Trophoblast cell (in vitro differentiated cells and primary cell): ENCODE data around the gene KCNC2.
A peak's percentile ranks its signal among the peaks of the same experiment; 100 is the strongest.

Experiments used
- DNase-seq, 2 donors: peaks; one replicate each; pipeline ENCODE4 v3.0.0-alpha.2; 2016
- H2AFZ ChIP-seq: 2 replicates; pipeline ENCODE4 v1.6.1; 2013; ENCODE audit warnings: low read length, moderate library complexity, mild to moderate bottlenecking; ENCODE audit not compliant: insufficient read depth, poor library complexity
- H2AK5ac ChIP-seq: 2 replicates; pipeline ENCODE4 v1.6.1; 2013; ENCODE audit warnings: mild to moderate bottlenecking, low read length
- H2BK120ac ChIP-seq: 2 replicates; pipeline ENCODE4 v1.6.1; 2013; ENCODE audit warnings: low read length, mild to moderate bottlenecking, moderate library complexity; ENCODE audit not compliant: insufficient read depth, poor library complexity
- H2BK12ac ChIP-seq: 2 replicates; pipeline ENCODE4 v1.6.1; 2013; ENCODE audit warnings: mild to moderate bottlenecking, low read length, moderate library complexity
- H2BK5ac ChIP-seq: 2 replicates; pipeline ENCODE4 v1.6.1; 2013; ENCODE audit warnings: low read length, low read depth, moderate library complexity, mild to moderate bottlenecking; ENCODE audit not compliant: poor library complexity
- H3K14ac ChIP-seq: 2 replicates; pipeline ENCODE4 v1.6.1; 2013; ENCODE audit warnings: mild to moderate bottlenecking, low read length
- H3K18ac ChIP-seq: 2 replicates; pipeline ENCODE4 v1.6.1; 2013; ENCODE audit warnings: mild to moderate bottlenecking, low read length
- H3K23ac ChIP-seq: 2 replicates; pipeline ENCODE4 v1.6.1; 2013; ENCODE audit warnings: low read length
- H3K27ac ChIP-seq: 2 replicates; pipeline ENCODE4 v1.5.1; 2013; ENCODE audit warnings: low read depth, mild to moderate bottlenecking, inconsistent platforms, low read length, moderate library complexity
- H3K27me3 ChIP-seq: 2 replicates; pipeline ENCODE4 v1.6.1; 2013; ENCODE audit warnings: inconsistent platforms, mild to moderate bottlenecking, low read length, moderate library complexity; ENCODE audit not compliant: insufficient read depth
- H3K36me3 ChIP-seq, 2 experiments: 1 replicate in 1 of 2; 2 replicates in 1 of 2; pipeline ENCODE4 v1.6.1; 2013; ENCODE audit warnings: low read length in 2 of 2, mild to moderate bottlenecking in 2 of 2, moderate library complexity in 1 of 2; ENCODE audit not compliant: insufficient read depth in 2 of 2, control insufficient read depth in 1 of 2
- H3K4ac ChIP-seq: 2 replicates; pipeline ENCODE4 v1.6.1; 2013; ENCODE audit warnings: low read depth, mild to moderate bottlenecking, low read length, moderate library complexity
- H3K4me1 ChIP-seq, 2 experiments: 1 replicate in 1 of 2; 2 replicates in 1 of 2; pipeline ENCODE4 v1.6.1; 2013; ENCODE audit warnings: low read length in 2 of 2, mild to moderate bottlenecking in 2 of 2, moderate library complexity in 1 of 2; ENCODE audit not compliant: insufficient read depth in 2 of 2, control insufficient read depth in 1 of 2
- H3K4me2 ChIP-seq: 2 replicates; pipeline ENCODE4 v1.6.1; 2013; ENCODE audit warnings: inconsistent platforms, mild to moderate bottlenecking, low read length, moderate library complexity
- H3K4me3 ChIP-seq: 2 replicates; pipeline ENCODE4 v1.5.1; 2013; ENCODE audit warnings: mild to moderate bottlenecking, low read depth, low read length, inconsistent platforms
- H3K79me1 ChIP-seq: one replicate; pipeline ENCODE4 v1.6.1; 2013; ENCODE audit warnings: low read length
- H3K79me2 ChIP-seq: 2 replicates; pipeline ENCODE4 v1.6.1; 2013; ENCODE audit warnings: low read length, mild to moderate bottlenecking; ENCODE audit not compliant: control insufficient read depth, insufficient read depth, poor library complexity
- H3K9ac ChIP-seq: 2 replicates; pipeline ENCODE4 v1.6.1; 2013; ENCODE audit warnings: mild to moderate bottlenecking, low read length
- H3K9me3 ChIP-seq: 2 replicates; pipeline ENCODE4 v1.6.1; 2013; ENCODE audit warnings: low read depth, mild to moderate bottlenecking, control low read depth, inconsistent platforms, low read length; ENCODE audit not compliant: insufficient read depth
- H4K12ac ChIP-seq: 2 replicates; pipeline ENCODE4 v1.6.1; 2013; ENCODE audit warnings: low read depth, mild to moderate bottlenecking, low read length, moderate library complexity
- H4K8ac ChIP-seq: 2 replicates; pipeline ENCODE4 v1.6.1; 2013; ENCODE audit warnings: low read depth, mild to moderate bottlenecking, low read length, moderate library complexity
- H4K91ac ChIP-seq: one replicate; pipeline ENCODE4 v1.6.1; 2013; ENCODE audit warnings: low read depth, mild to moderate bottlenecking, low read length, moderate library complexity
- WGBS: extraction: QIAGEN DNeasy Blood & Tissue Kit; methylation state at CpG from one replicate; pipeline ENCODE4 v1.1.7; 2013; ENCODE audit warnings: missing lambda C conversion rate; ENCODE audit not compliant: insufficient read length, insufficient coverage; ENCODE audit errors: extremely low coverage; 5-methylcytosine and 5-hydroxymethylcytosine counted together

Gene KCNC2

GRCh38 chr12:75236206-75236605 lies 26.6 kb upstream of the KCNC2 start:
- H3K9me3 ChIP-seq = no peaks in the 10 kb centered on the region
- no peak overlapping the region for H3K9ac ChIP-seq
- no peaks in the 10 kb centered on the region for H3K27me3 ChIP-seq
- no peak overlapping the region for H2AFZ ChIP-seq
- no peak overlapping the region for H2AK5ac ChIP-seq
- H3K79me2 ChIP-seq = peaks cover 1% of the 10 kb centered on the region
- H3K4me3 ChIP-seq = no peak overlapping the region
- no peak overlapping the region for H3K4me2 ChIP-seq
- no peak overlapping the region for H2BK120ac ChIP-seq
- no CpG with 5 or more reads among the region's 1 CpG for WGBS
- H3K4me1 ChIP-seq = no peaks in the 10 kb centered on the region
- no peak overlapping the region for H2BK12ac ChIP-seq
- no peak overlapping the region for H4K12ac ChIP-seq
- H3K23ac ChIP-seq = no peak overlapping the region
- no peak overlapping the region for H3K4ac ChIP-seq
- H4K91ac ChIP-seq = no peak overlapping the region
- H3K14ac ChIP-seq = no peak overlapping the region
- H3K18ac ChIP-seq = no peak overlapping the region
- H3K79me1 ChIP-seq = no peaks in the 10 kb centered on the region
- no peak overlapping the region for H4K8ac ChIP-seq
- H3K36me3 ChIP-seq = no peaks in the 10 kb centered on the region
- no peak overlapping the region for H2BK5ac ChIP-seq
- DNase-seq = no peak
- H3K27ac ChIP-seq = no peak overlapping the region

DNA sequence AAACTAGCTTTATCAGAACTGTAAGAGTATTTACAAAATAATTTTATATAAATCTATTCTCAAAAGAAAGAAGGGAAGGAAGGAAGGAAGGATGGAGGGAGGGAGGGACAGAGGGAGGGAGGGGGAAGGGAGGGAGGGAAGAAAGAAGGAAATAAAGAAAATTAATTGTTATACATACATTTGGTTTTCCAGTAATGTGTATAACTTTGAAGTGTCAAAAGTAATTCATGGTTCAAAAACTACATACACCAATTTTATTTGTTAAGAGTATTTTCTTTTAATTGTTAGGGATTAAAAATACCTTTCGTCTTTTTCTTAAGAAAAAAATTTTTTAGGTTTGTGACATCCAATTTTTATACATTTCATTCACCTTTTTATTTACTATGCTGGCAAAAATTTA lies 17.5 kb upstream of the KCNC2 start:
- H3K27me3 ChIP-seq = no peaks in the 10 kb centered on the region
- no peak overlapping the region for H4K8ac ChIP-seq
- H2BK5ac ChIP-seq = no peak overlapping the region
- H3K79me1 ChIP-seq = no peaks in the 10 kb centered on the region
- H3K36me3 ChIP-seq = no peaks in the 10 kb centered on the region
- H2BK12ac ChIP-seq = no peak overlapping the region
- no peak overlapping the region for H2AFZ ChIP-seq
- H3K14ac ChIP-seq = no peak overlapping the region
- no peak overlapping the region for H4K12ac ChIP-seq
- no peak overlapping the region for H3K4ac ChIP-seq
- H2AK5ac ChIP-seq = no peak overlapping the region
- H3K27ac ChIP-seq = no peak overlapping the region
- no peak overlapping the region for H3K18ac ChIP-seq
- H3K23ac ChIP-seq = no peak overlapping the region
- H4K91ac ChIP-seq = no peak overlapping the region
- H3K4me3 ChIP-seq = no peak overlapping the region
- no peak overlapping the region for H3K4me2 ChIP-seq
- H3K4me1 ChIP-seq = no peaks in the 10 kb centered on the region
- no peak overlapping the region for H2BK120ac ChIP-seq
- H3K9ac ChIP-seq = no peak overlapping the region
- no CpG with 5 or more reads among the region's 1 CpG for WGBS
- H3K79me2 ChIP-seq = peaks cover 1% of the 10 kb centered on the region
- H3K9me3 ChIP-seq = no peaks in the 10 kb centered on the region
- no peak for DNase-seq

GRCh38 chr12:75212072-75212471 lies 2.4 kb upstream of the KCNC2 start:
- no peak overlapping the region for H3K4me2 ChIP-seq
- no peak overlapping the region for H2BK12ac ChIP-seq
- peaks cover 0 to 5% of the 10 kb centered on the region in 2 experiments for H3K4me1 ChIP-seq
- no peak overlapping the region for H2BK120ac ChIP-seq
- H3K14ac ChIP-seq = no peak overlapping the region
- H3K23ac ChIP-seq = no peak overlapping the region
- no peaks in the 10 kb centered on the region for H3K79me1 ChIP-seq
- H3K27me3 ChIP-seq = peaks cover 23% of the 10 kb centered on the region
- H4K91ac ChIP-seq = no peak overlapping the region
- no peak overlapping the region for H4K8ac ChIP-seq
- no peak overlapping the region for H2AK5ac ChIP-seq
- no CpG with 5 or more reads among the region's 3 CpGs for WGBS
- H4K12ac ChIP-seq = no peak overlapping the region
- H3K27ac ChIP-seq = no peak overlapping the region
- H3K18ac ChIP-seq = no peak overlapping the region
- no peak overlapping the region for H3K4me3 ChIP-seq
- no peak overlapping the region for H3K9ac ChIP-seq
- DNase-seq = no peak
- no peak overlapping the region for H2BK5ac ChIP-seq
- H3K9me3 ChIP-seq = peaks cover 11% of the 10 kb centered on the region
- no peak overlapping the region for H3K4ac ChIP-seq
- no peak overlapping the region for H2AFZ ChIP-seq
- H3K36me3 ChIP-seq = no peaks in the 10 kb centered on the region
- H3K79me2 ChIP-seq = no peaks in the 10 kb centered on the region

DNA sequence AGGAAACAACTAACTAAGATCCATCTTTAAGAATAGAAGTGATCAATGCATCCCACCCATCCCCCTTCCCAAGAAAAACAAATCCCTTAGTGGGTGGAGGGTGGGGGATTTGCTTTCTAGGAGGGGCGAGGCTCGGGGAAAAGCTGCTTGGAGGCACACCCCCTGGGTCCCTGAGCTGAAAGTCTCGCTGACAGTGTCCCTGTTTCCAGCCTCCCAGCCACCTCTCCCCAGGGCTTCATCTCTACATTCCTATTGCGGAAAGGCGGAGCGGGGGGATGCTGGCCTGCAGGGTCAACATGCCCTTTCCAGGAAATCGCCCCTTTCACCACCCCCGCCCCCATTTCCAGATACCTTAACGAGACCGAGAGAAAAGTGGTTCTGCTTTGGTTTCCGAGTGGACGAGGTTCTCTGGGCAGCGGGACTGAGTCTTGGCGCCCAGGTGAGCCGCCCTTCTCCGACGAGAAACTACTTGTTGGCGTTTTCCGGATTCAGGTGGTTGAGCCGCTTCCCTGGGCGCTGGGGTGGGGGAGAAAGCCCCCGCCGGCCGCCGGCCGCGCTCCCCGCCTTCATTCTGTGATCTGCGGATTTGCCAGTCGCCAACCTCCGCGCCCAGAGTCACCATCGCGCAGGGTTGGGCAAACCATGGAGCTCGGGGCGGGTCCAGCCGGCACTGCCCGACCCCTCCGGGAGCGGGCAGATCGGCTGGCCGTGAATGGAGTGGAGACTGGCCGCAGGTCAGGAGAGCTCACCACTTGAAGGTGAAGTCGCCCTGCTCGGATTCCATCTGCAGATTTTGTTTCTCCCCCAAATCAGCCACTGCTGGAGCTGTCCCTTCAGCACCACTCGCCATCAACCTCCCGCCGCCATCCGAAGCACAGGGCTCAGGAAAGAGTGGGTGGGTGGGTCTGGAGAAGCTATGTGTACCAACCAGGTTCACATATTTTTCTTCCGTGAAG lies 505 bp downstream of the KCNC2 start:
- peaks cover 0 to 5% of the 10 kb centered on the region in 2 experiments for H3K4me1 ChIP-seq
- H3K4ac ChIP-seq = no peak overlapping the region
- H4K8ac ChIP-seq = no peak overlapping the region
- no peak overlapping the region for H2BK5ac ChIP-seq
- no peak overlapping the region for H2BK120ac ChIP-seq
- H3K79me2 ChIP-seq = no peaks in the 10 kb centered on the region
- no peak overlapping the region for H3K27ac ChIP-seq
- peaks cover 13% of the 10 kb centered on the region for H3K9me3 ChIP-seq
- no peak overlapping the region for H3K4me3 ChIP-seq
- no peak overlapping the region for H2AFZ ChIP-seq
- H2AK5ac ChIP-seq = no peak overlapping the region
- DNase-seq = no peak
- H3K79me1 ChIP-seq = no peaks in the 10 kb centered on the region
- no peak overlapping the region for H3K9ac ChIP-seq
- no peak overlapping the region for H3K18ac ChIP-seq
- H3K23ac ChIP-seq = no peak overlapping the region
- H4K12ac ChIP-seq = no peak overlapping the region
- H2BK12ac ChIP-seq = no peak overlapping the region
- H3K4me2 ChIP-seq = peak overlapping the region; percentile 55
- peaks cover 28% of the 10 kb centered on the region for H3K27me3 ChIP-seq
- H3K14ac ChIP-seq = no peak overlapping the region
- no peaks in the 10 kb centered on the region for H3K36me3 ChIP-seq
- no peak overlapping the region for H4K91ac ChIP-seq
- no CpG with 5 or more reads among the region's 50 CpGs for WGBS
